ENCODE measurements around the gene EHD3. TPM values are rescaled to one million over a fixed set of nuclear protein-coding genes. Genes with fewer than 3 reads are reported as not detected.

EHD3 gene
- polyA plus RNA-seq, 1 donor from 2014 or later: 3.5 TPM

DNA sequence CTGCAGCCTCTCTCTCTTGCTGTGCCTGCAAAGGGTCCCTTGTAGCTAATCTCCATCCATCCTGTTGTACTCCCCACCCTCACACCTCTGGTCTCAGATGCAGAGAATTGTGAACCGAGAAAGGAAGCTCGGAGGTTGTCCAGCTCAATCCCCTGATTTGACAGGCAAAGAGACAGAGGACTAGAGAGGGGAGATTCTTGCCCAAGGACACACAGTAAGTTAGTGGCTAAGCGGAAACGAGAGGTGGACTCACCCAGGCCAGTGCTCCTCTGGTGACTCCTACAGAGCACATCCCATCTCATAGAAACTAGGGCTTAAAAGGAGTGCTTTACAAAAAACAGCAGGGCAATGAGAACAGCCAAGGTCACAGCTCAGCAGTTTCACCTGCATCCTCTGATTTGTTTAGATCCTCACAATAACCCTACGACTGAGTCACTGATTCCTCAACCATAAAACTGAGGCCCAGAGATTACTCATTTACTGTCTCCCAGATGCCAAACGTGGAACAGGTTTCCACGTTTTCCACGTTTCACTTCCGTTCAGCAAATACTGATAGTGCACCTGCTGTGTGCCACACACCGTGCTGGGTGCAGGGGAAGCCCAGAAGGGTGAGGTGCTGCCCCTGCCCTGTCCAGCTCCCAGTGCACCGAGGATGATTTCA is 22.1 kb downstream of the EHD3 start (continued):
- TF ChIP-seq REST (IDR thresholded peaks at IDR 0.05; ENCODE audit: borderline replicate concordance) (no peak), POLR2AphosphoS5 (IDR thresholded peaks at IDR 0.05) (no peak)

- H3K9me3 ChIP-seq (ENCODE audit: low read length): no peaks in the 10 kb centered on the region
Measured at GRCh38 chr2:31256611-31257382, 22.8 kb downstream of the EHD3 start.

More at GRCh38 chr2:31256611-31257382, 22.8 kb downstream of the EHD3 start:
- Histone ChIP-seq H2AFZ (ENCODE audit: low read depth, low read length) (no peak overlapping the region), H3K27me3 (ENCODE audit: insufficient read depth, low read depth, low read length) (no peaks in the 10 kb centered on the region), H3K4me2 (ENCODE audit: low read length) (no peak overlapping the region), H3K4me3 (ENCODE audit: low read length) (no peak overlapping the region), H3F3A (ENCODE audit: insufficient read depth, low read length, poor library complexity, severe bottlenecking) (no peaks in the 10 kb centered on the region), H3K9ac (ENCODE audit: low read length) (no peak overlapping the region), H3K79me2 (replicated peaks; ENCODE audit: insufficient read depth, low read length) (no peaks in the 10 kb centered on the region), H4K20me1 (ENCODE audit: insufficient read depth) (no peaks in the 10 kb centered on the region), H3K9me2 (ENCODE audit: insufficient read depth, low read length) (no peaks in the 10 kb centered on the region), H3K36me3 (ENCODE audit: insufficient read depth, low read length) (no peaks in the 10 kb centered on the region), H3K27ac (ENCODE audit: low read length) (no peak overlapping the region)
- TF ChIP-seq REST (IDR thresholded peaks at IDR 0.05; ENCODE audit: borderline replicate concordance) (no peak), RAD21 (conservative IDR thresholded peaks at IDR 0.05) (no peak), TAF1 (IDR thresholded peaks at IDR 0.05; ENCODE audit: low read depth) (no peak), MXI1 (conservative IDR thresholded peaks at IDR 0.05; ENCODE audit: poor library complexity, severe bottlenecking) (no peak), EZH2 (IDR thresholded peaks at IDR 0.05; ENCODE audit: borderline replicate concordance, insufficient read depth, low read length, poor library complexity, severe bottlenecking) (no peak), EP300 (conservative IDR thresholded peaks at IDR 0.05; ENCODE audit: poor library complexity, severe bottlenecking) (no peak), SMC3 (conservative IDR thresholded peaks at IDR 0.05; ENCODE audit: poor library complexity) (no peak), POLR2AphosphoS5 (IDR thresholded peaks at IDR 0.05) (no peak)
- TF ChIP-seq, protein P1, sequence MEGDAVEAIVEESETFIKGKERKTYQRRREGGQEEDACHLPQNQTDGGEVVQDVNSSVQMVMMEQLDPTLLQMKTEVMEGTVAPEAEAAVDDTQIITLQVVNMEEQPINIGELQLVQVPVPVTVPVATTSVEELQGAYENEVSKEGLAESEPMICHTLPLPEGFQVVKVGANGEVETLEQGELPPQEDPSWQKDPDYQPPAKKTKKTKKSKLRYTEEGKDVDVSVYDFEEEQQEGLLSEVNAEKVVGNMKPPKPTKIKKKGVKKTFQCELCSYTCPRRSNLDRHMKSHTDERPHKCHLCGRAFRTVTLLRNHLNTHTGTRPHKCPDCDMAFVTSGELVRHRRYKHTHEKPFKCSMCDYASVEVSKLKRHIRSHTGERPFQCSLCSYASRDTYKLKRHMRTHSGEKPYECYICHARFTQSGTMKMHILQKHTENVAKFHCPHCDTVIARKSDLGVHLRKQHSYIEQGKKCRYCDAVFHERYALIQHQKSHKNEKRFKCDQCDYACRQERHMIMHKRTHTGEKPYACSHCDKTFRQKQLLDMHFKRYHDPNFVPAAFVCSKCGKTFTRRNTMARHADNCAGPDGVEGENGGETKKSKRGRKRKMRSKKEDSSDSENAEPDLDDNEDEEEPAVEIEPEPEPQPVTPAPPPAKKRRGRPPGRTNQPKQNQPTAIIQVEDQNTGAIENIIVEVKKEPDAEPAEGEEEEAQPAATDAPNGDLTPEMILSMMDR (IDR thresholded peaks at IDR 0.05; ENCODE audit: poor library complexity, severe bottlenecking): no peak

Data from neural cell (in vitro differentiated cells).